Esophagus squamous epithelium (tissue), 4 donors: ENCODE data around the gene LAMA1.

ENCODE experiments used
- POLR2A ChIP-seq, 4 donors: fragments of 450-650 bp; IDR thresholded peaks; one replicate each; pipeline ENCODE4 v1.6.1; 2017; ENCODE audit warnings: antibody characterized with exemption in 4 of 4, mild to moderate bottlenecking in 4 of 4, moderate library complexity in 3 of 4
- TF ChIP-seq, protein P1 (sequence below), 6 experiments: fragments of 450-650 bp in 4 of 6; fragments of 200-600 bp in 2 of 6; sonication (generic) in 2 of 6; IDR thresholded peaks; one replicate each; pipeline ENCODE4 v1.5.1; 2016 to 2019; ENCODE audit warnings: antibody characterized with exemption in 6 of 6, mild to moderate bottlenecking in 4 of 6, moderate library complexity in 4 of 6

DNA sequence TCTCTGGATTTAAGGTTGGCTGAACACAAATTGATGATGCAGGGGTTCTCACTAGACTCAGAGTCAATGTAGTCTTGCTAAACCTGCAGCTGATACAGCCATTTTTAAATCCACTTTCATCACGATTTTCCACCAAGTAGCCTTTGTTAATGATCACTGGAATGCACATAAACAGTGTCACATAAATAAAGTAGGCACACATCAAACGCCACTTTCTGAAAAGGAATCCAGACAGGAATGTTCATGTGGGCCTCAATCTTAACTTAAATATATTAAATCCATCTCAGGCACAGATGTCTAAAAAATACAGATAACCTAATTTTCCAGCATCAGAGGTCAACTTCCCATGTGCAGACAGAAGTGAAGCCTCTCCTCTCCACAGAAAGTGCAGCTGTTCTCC is 58.3 kb downstream of the LAMA1 start:
- TF ChIP-seq, protein P1, sequence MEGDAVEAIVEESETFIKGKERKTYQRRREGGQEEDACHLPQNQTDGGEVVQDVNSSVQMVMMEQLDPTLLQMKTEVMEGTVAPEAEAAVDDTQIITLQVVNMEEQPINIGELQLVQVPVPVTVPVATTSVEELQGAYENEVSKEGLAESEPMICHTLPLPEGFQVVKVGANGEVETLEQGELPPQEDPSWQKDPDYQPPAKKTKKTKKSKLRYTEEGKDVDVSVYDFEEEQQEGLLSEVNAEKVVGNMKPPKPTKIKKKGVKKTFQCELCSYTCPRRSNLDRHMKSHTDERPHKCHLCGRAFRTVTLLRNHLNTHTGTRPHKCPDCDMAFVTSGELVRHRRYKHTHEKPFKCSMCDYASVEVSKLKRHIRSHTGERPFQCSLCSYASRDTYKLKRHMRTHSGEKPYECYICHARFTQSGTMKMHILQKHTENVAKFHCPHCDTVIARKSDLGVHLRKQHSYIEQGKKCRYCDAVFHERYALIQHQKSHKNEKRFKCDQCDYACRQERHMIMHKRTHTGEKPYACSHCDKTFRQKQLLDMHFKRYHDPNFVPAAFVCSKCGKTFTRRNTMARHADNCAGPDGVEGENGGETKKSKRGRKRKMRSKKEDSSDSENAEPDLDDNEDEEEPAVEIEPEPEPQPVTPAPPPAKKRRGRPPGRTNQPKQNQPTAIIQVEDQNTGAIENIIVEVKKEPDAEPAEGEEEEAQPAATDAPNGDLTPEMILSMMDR (IDR thresholded peaks at IDR 0.05): no peak
- TF ChIP-seq POLR2A (IDR thresholded peaks at IDR 0.05): no peak
